NCI-H1694 (cell line): ENCODE results near the gene NAA60.
"Not testable (repeated sequence)": the region's sequence is repeated elsewhere in the genome, so short reads cannot be mapped to it uniquely, and the experiment has no call there.

ENCODE experiments used
- DNase-seq: peaks from one replicate; lab custom pipeline; 2025; lab: John Stamatoyannopoulos, UW

The NAA60 gene

GRCh38 chr16:3465301-3465700, 21.8 kb downstream of the NAA60 start:
- DNase-seq = no peak

- no peak for DNase-seq
Observed at GRCh38 chr16:3465911-3466584, 22.6 kb downstream of the NAA60 start.

DNA sequence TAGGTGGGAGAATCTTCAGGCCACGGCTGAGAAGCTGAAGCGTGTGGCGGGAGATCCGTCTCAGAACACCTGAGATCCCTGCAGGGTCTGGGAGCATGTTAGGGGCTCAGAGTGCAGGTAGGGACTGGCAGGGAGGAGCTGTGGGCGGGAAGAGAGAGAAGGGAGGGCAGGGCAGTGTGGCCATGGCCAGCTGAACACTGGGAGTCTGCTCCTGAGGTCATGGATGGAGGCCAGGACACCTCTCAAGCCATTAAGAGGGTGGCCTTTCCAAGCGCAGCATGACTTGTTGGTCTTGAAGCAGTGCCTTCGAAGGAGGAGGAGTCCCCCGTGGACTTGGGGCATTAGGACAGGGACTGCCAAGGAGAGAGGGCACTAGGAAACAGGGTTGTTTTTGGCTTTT, 23.7 kb downstream of the NAA60 start:
- no peak for DNase-seq

- no peak for DNase-seq
Observed at GRCh38 chr16:3467921-3468320, 24.4 kb downstream of the NAA60 start.

DNA sequence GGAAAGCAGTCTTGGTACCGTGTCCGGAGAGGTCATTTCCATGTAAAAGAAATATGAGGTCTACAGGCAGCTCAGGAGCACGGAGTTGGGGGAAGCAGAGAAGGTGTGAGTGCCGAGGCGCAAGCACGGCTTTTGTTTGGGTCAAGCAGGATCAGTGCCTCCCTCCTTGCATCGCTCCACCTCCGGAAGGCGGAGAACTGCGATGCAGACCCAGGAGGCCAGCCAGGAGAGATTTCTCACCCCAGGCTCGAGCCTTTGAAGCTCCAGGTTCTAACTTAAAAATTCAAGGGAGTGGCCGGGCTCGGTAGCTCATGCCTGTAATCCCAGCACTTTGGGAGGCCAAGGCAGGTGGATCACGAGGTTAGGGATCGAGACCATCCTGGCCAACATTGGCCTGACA, 25.0 kb downstream of the NAA60 start:
- DNase-seq = no peak

GRCh38 chr16:3469736-3470135, 26.3 kb downstream of the NAA60 start:
- no peak for DNase-seq

GRCh38 chr16:3470723-3471122, 27.2 kb downstream of the NAA60 start:
- DNase-seq = no peak

DNA sequence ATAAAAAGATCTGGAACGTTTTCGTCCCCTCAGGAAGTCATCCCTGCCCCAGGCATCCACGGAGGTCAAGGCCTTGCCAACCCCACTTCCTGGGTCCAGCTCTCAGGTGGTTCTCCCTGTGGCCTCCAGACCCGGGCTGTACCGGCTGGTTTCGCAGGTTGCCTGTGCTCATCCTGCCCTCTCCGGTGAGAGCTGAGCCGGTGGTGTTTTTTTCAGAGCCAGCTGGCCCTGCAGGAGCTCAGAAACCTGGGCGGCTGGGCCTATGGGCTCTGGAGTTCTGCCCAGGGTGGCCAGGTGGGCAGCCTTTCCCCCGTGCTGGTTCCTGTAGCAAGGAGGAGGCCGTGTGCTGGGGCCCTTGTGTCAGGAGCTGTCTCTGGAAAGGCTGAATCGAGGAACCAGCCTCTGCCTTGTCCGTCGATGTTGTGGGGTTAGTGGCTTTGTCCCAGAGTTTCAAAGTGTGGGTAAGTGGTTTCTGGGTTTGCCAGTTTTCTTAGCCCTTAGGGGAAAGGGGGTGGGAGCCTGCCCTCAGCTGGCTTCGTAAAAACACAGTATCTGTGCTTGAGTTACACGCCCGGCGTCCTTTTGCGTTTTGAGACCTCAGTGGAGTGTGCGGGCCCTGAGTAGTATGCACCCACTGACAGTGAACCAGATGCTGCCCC, 28.2 kb downstream of the NAA60 start:
- no peak for DNase-seq

DNA sequence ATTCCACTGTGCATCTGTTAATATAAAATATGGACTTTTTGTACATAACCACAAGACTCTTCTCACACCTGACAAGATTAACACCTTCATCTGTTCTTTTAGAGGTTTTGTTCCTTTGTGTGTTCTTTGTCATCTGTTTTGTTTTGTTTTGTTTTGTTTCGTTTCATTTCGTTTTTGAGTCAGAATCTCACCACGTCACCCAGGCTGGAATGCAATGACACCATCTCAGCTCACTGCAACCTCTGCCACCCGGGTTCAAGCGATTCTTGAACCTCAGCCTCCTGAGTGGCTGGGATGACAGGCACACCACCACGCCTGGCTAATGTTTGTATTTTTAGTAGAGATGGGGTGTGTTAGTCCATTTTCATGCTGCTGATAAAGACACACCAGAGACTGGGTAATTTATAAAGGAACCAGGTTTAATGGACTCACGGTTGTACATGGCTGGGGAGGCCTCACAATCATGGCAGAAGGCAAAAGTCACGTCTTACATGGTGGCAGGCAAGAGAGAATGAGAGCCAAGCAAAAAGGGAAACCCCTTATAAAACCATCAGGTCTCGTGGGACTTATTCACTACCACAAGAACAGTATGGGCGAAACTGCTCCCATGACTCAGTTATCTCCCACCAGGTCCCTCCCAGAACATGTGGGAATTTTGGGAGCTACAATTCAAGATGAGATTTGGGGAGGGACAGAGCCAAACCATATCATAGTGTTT, 29.6 kb downstream of the NAA60 start:
- DNase-seq = no peak

DNA sequence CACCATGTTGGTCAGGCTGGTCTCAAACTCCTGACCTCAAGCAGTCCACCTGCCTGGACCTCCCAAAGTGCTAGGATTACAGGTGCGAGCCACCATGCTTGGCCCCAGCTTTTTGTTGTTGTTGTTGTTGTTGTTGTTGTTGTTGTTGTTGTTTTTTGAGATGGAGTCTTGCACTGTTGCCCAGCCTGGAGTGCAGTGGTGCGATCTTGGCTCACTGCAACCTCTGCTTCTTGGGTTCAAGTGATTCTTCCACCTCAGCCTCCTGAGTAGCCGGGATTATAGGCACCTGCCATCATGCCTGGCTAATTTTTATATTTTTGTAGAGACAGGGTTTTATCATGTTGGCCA, 30.1 kb downstream of the NAA60 start:
- not testable (repeated sequence) for DNase-seq

- DNase-seq = no peak
Observed at GRCh38 chr16:3474136-3474779, 30.8 kb downstream of the NAA60 start.

- not testable (repeated sequence) for DNase-seq
Observed at GRCh38 chr16:3474870-3475269, 31.4 kb downstream of the NAA60 start.

GRCh38 chr16:3475604-3476375, 32.3 kb downstream of the NAA60 start:
- no peak for DNase-seq

DNA sequence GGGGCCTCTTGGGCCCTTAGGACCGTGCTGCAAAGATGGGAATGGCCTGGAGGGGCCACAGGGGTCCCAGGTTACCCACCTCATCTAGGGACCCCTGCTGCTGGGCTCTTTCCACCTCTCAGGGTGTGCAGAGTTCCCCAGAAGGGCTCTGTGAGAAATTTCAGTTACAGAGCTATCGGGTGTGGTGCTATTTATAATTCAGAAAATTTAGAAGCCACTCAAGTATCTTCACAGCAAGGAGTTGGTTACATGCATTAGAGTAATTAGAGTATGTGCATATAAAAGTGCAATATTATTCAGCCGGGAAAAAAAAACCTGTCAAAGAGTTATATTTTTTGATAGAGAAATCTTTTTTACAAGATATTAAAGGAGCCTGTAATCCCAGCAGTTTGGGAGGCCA, 32.9 kb downstream of the NAA60 start:
- no peak for DNase-seq

DNA sequence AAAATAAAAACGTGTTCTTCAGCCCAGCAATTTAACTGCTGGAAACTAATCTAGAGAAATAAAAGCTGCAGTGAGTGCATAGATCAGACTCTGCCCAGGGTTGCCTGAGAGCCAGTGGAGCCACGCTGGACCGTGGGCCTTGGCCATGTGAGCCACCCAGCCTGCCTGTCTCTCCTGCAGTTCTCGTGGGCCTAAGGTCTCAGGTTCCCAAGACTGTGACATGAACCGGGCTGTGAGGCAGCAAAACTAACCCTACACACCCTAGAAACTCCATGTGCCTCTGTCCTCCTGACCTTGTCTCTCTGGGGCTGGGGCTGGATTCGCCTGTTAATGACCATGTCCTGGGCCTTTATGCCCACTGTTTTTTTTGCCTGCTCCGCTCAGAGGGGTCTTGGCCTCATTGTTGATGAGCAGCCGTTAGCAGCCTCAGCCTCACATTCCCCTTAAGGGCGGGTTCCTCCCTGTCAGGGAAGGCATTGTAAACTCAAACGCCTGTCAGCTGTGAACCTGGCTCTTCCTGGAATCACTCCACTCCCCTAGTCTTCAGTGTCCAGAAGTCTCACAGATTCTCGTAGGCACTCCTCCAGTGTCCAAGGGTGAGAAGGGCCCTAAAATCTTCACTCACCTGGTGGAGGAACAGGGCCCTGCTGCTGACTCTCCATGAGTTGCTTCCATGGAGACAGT, 34.9 kb downstream of the NAA60 start:
- no peak for DNase-seq

DNA sequence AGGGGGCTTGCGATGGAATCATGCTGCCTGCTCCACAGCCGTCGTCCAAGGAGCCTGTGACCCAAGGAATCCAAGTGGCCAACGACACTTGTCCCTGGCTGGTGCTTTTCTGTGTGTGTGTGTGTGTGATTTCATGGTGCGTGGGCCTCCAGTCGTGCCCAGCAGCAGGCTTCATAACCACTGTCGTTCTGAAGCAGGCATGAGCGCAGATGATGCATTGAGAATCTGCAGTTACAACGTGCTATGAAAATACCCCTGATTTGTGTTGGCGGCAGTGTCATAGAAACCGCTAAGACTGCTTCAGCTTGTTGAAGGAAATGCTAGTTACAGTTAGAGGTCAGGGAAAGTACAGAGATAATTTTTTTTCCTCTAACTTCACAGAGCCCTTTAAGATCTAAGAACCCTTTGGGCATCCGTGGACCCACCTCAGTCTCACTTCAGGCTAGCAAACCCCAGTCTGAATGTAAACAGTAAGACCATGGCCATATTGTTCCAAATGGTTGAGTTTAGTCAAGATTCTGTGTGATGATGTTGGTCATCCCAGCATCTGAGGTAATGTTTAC, 36.3 kb downstream of the NAA60 start:
- no peak for DNase-seq

DNA sequence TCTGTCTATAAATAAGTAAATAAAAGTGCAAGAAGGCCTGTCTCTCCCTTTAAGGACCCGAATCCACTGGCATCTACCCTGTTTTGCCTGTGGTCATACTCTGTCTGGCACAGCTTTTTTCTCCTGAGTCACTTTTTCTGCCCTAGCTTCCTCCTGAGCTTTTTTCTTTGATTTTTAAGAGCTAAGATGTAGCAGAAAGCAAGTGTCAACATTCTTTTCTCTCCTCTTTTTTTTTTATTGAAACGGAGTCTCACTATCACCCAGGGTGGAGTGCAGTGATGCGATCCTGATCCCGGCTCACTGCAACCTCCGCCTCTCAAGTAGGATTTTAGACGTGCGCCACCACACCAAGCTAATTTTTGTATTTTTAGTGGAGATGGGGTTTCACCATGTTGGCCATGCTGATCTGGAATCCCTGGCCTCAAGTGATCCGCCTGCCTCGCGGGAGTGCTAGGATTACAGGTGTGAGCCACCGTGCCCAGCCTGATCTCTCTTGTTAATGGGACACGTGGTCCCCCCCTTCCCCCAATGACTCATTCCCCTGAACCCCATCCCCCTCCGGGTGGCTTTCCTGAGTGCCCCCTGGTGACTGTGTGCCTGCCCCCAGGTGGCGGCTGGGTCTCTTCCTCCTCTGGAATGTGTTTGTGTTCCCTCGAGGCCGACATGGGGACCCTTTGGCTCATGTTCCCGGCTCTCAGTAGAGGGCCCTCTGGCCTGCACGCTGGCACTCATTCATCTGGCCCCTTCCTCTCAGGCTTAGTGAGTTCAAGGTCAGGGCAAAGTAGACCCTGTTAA, 37.6 kb downstream of the NAA60 start:
- no peak for DNase-seq

GRCh38 chr16:3481696-3482658, 38.5 kb downstream of the NAA60 start:
- no peak for DNase-seq

DNA sequence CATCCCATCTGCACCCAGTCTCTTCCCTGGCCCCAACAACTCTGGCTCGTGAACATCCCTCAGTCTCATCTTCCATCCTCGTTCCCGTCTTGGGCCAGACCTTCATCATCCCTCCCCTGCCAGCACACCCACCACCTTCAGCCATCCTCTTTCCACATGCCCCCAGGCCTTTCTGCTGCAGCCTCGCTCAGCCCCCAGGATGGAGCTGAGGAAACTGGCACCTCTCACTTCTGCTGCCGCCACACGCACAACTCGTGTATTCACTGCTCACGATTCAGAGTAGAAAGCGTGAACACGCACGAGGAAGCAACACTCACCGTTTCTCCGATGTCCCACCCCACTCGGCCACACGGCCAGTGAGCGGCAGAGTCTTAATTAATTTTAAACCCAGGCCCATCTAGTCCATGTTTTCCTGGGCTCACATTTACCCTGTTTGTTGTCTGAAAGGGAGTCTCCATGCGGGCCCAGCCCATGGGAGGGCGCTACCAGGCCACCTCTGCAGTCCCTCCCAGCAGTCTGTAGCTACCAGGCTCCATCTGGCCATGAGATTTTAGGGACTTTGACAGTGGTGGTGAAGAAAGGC, 39.3 kb downstream of the NAA60 start:
- no peak for DNase-seq
